Neural progenitor cell (in vitro differentiated cells): Measurements from ENCODE around the gene AASDH. TPM values are rescaled to one million over a fixed set of nuclear protein-coding genes. Genes with fewer than 3 reads are reported as not detected.
A peak's percentile ranks its signal among the peaks of the same experiment; 100 is the strongest.

ENCODE experiments used
- DNase-seq: peaks from one replicate; pipeline ENCODE4 v3.0.0-alpha.2; 2016; ENCODE audit warnings: low spot score
- H2AFZ ChIP-seq: fragments of 200-600 bp; sonication (generic); replicated peaks from 2 replicates; pipeline ENCODE4 v1.6.1; 2016; ENCODE audit warnings: antibody characterized with exemption
- H3F3A ChIP-seq: fragments of 200-600 bp; sonication (generic); 2 replicates; pipeline ENCODE4 v1.6.1; 2016; ENCODE audit warnings: antibody characterized with exemption, low read depth
- H3K27ac ChIP-seq: fragments of 200-600 bp; sonication (generic); 2 replicates; pipeline ENCODE4 v1.5.1; 2016; ENCODE audit warnings: mild to moderate bottlenecking
- H3K27me3 ChIP-seq: fragments of 200-600 bp; sonication (generic); 2 replicates; pipeline ENCODE4 v1.6.1; 2016; ENCODE audit warnings: mild to moderate bottlenecking, moderate library complexity
- H3K36me3 ChIP-seq: fragments of 200-600 bp; sonication (generic); 2 replicates; pipeline ENCODE4 v1.5.1; 2016
- H3K4me1 ChIP-seq: fragments of 200-600 bp; sonication (generic); 2 replicates; pipeline ENCODE4 v1.6.1; 2016; ENCODE audit warnings: mixed run types
- H3K4me2 ChIP-seq: fragments of 200-600 bp; sonication (generic); 2 replicates; pipeline ENCODE4 v1.6.1; 2016
- H3K4me3 ChIP-seq: fragments of 200-600 bp; sonication (generic); 2 replicates; pipeline ENCODE4 v1.5.1; 2016
- H3K79me2 ChIP-seq: fragments of 200-600 bp; sonication (generic); 2 replicates; pipeline ENCODE4 v1.6.1; 2016; ENCODE audit warnings: low read depth
- H3K9ac ChIP-seq: fragments of 200-600 bp; sonication (generic); 2 replicates; pipeline ENCODE4 v1.6.1; 2016
- H3K9me3 ChIP-seq: fragments of 200-600 bp; sonication (generic); 2 replicates; pipeline ENCODE4 v1.5.1; 2016; ENCODE audit warnings: low read depth
- H4K20me1 ChIP-seq: fragments of 200-600 bp; sonication (generic); 2 replicates; pipeline ENCODE4 v1.6.1; 2016; ENCODE audit warnings: low read depth
- H3K27ac Mint-ChIP-seq: 3 replicates; pipeline ENCODE4 v1.8.0; 2021; ENCODE audit warnings: mixed read lengths
- H3K27me3 Mint-ChIP-seq: 2 replicates; pipeline ENCODE4 v1.8.0; 2022; ENCODE audit warnings: low read depth, mild to moderate bottlenecking, inconsistent platforms, moderate library complexity, mixed read lengths; ENCODE audit not compliant: insufficient read depth
- H3K36me3 Mint-ChIP-seq: 3 replicates; pipeline ENCODE4 v1.8.0; 2021; ENCODE audit warnings: mixed read lengths
- H3K4me1 Mint-ChIP-seq: 3 replicates; pipeline ENCODE4 v1.8.0; 2021; ENCODE audit warnings: mixed read lengths
- H3K4me3 Mint-ChIP-seq: 3 replicates; pipeline ENCODE4 v1.8.0; 2021; ENCODE audit warnings: mild to moderate bottlenecking, moderate library complexity, mixed read lengths
- H3K9me3 Mint-ChIP-seq: 3 replicates; pipeline ENCODE4 v1.8.0; 2020; ENCODE audit warnings: mixed read lengths
- EZH2 ChIP-seq: fragments of 200-600 bp; sonication (generic); IDR thresholded peaks from 2 replicates; pipeline ENCODE4 v1.6.1; 2017; ENCODE audit warnings: antibody characterized with exemption, mild to moderate bottlenecking, moderate library complexity
- EZH2phosphoT487 ChIP-seq: fragments of 200-600 bp; sonication (generic); IDR thresholded peaks from 2 replicates; pipeline ENCODE4 v1.6.1; 2017; ENCODE audit warnings: antibody characterized with exemption
- total RNA-seq: library from RNA; depleted of rRNA; stranded (reverse); fragments of >200 nt; gene quantifications from 2 replicates; pipeline ENCODE4 v1.2.3, GENCODE V29; 2015; ENCODE audit warnings: low replicate concordance
- TF ChIP-seq, protein P1 (sequence below): fragments of 200-600 bp; sonication (generic); IDR thresholded peaks from 2 replicates; pipeline ENCODE4 v1.5.1; 2017; ENCODE audit warnings: antibody characterized with exemption, mild to moderate bottlenecking

Gene AASDH
- total RNA-seq, 1 donor from 2014 or later = 33.1 TPM

DNA sequence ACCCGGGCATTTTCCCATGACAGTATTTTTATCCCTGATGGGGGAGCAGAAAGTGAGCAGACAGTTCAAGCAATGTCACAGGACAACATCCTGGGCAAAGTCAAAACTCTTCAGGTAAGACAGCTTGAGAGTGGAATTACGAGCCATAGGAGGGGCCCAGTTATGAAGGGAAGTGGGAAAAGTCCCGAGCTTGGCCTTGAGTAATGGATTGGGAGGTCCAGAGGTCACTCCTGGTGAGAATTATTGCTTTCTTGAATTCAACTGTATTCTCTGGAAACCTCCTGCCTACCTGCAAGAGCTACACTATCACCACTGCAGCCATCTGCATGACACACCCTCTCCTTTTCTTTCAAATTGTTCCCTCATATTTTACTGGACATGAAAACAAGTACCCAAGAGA is 89.1 kb downstream of the AASDH start:
- TF ChIP-seq EZH2phosphoT487 (no peak), EZH2 (no peak)
- TF ChIP-seq, protein P1, sequence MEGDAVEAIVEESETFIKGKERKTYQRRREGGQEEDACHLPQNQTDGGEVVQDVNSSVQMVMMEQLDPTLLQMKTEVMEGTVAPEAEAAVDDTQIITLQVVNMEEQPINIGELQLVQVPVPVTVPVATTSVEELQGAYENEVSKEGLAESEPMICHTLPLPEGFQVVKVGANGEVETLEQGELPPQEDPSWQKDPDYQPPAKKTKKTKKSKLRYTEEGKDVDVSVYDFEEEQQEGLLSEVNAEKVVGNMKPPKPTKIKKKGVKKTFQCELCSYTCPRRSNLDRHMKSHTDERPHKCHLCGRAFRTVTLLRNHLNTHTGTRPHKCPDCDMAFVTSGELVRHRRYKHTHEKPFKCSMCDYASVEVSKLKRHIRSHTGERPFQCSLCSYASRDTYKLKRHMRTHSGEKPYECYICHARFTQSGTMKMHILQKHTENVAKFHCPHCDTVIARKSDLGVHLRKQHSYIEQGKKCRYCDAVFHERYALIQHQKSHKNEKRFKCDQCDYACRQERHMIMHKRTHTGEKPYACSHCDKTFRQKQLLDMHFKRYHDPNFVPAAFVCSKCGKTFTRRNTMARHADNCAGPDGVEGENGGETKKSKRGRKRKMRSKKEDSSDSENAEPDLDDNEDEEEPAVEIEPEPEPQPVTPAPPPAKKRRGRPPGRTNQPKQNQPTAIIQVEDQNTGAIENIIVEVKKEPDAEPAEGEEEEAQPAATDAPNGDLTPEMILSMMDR = no peak
- peak overlapping the region; percentile 71 for H3K27ac ChIP-seq
- Mint-ChIP-seq H3K4me1 (peaks cover 36% of the 10 kb centered on the region), H3K4me3 (no peak overlapping the region), H3K27me3 (peaks cover 4% of the 10 kb centered on the region), H3K27ac (no peak overlapping the region), H3K9me3 (peaks cover 6% of the 10 kb centered on the region), H3K36me3 (peaks cover 8% of the 10 kb centered on the region)
- no peaks in the 10 kb centered on the region for H3K27me3 ChIP-seq
- H3K4me2 ChIP-seq = peak overlapping the region; percentile 64
- no peak overlapping the region for H3K4me3 ChIP-seq
- H3K79me2 ChIP-seq = no peaks in the 10 kb centered on the region
- DNase-seq = no peak
- H2AFZ ChIP-seq = no peak overlapping the region
- H3F3A ChIP-seq = peaks cover 23% of the 10 kb centered on the region
- no peaks in the 10 kb centered on the region for H3K36me3 ChIP-seq
- H3K4me1 ChIP-seq = peaks cover 25% of the 10 kb centered on the region
- H3K9me3 ChIP-seq = no peaks in the 10 kb centered on the region
- peaks cover 21% of the 10 kb centered on the region for H4K20me1 ChIP-seq
- H3K9ac ChIP-seq = no peak overlapping the region

DNA sequence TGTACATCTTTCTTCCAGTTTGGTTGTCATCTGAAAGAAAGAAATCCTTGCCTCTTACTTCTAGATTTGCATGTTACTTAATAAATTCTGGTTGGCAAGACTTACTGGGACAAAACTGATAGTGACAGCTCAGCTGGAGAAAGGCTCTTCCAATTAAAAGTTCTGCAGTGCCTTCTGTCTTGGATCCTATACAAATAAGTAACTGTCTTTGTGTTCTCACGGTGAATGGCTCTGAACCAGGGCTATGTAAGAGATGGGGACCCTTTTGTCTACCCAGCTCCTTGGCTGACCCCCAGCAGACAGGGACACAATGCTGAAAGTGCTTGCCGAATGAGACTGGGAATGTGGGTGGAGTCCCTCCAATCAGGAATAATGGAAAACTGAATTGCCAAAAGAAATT is 89.5 kb downstream of the AASDH start:
- Histone ChIP-seq H3K27ac (peak overlapping the region; percentile 71), H3K4me3 (peak overlapping the region; percentile 2), H3K36me3 (no peaks in the 10 kb centered on the region), H2AFZ (no peak overlapping the region), H3K27me3 (no peaks in the 10 kb centered on the region), H3F3A (peaks cover 23% of the 10 kb centered on the region), H3K79me2 (no peaks in the 10 kb centered on the region), H3K4me2 (peak overlapping the region; percentile 64), H4K20me1 (peaks cover 21% of the 10 kb centered on the region), H3K9me3 (peaks cover 4% of the 10 kb centered on the region), H3K9ac (no peak overlapping the region), H3K4me1 (peaks cover 25% of the 10 kb centered on the region)
- Mint-ChIP-seq H3K4me3 (no peak overlapping the region), H3K9me3 (peaks cover 10% of the 10 kb centered on the region), H3K36me3 (peaks cover 11% of the 10 kb centered on the region), H3K4me1 (peaks cover 36% of the 10 kb centered on the region), H3K27me3 (peaks cover 4% of the 10 kb centered on the region), H3K27ac (no peak overlapping the region)
- DNase-seq = peak; percentile 88
- TF ChIP-seq, protein P1 = no peak
- no peak for TF ChIP-seq EZH2phosphoT487

DNA sequence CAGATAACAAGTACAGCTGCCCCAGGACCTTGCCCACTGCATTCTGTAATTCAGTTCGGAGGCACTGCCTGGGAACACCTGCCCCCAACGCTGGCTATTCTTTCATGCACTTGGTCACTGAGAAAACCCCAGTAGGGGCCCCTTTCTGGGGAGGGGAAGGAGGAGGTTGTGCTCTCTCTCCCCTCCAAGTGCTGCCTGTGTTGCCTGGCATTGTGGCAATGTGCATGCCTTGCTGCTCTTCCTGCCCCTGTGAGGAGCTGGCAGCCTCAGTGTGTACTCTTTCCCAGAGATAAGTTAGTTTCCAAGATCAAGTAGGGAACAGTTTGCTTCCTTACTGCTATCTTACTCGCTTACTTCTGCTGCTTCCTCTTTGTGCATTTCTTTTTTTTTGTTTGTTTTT is 90.8 kb downstream of the AASDH start:
- peaks cover 16% of the 10 kb centered on the region for H3K36me3 Mint-ChIP-seq
- no peak overlapping the region for H3K4me3 Mint-ChIP-seq

More for the DNA sequence above, 90.8 kb downstream of the AASDH start:
- Histone ChIP-seq H3K4me1 (peaks cover 25% of the 10 kb centered on the region), H3K4me3 (no peak overlapping the region), H3K27ac (peak overlapping the region; percentile 7), H3K79me2 (no peaks in the 10 kb centered on the region), H3K27me3 (no peaks in the 10 kb centered on the region), H3K9me3 (peaks cover 5% of the 10 kb centered on the region), H4K20me1 (peaks cover 16% of the 10 kb centered on the region), H3F3A (peaks cover 23% of the 10 kb centered on the region), H3K4me2 (peak overlapping the region; percentile 35), H3K36me3 (no peaks in the 10 kb centered on the region), H3K9ac (no peak overlapping the region), H2AFZ (no peak overlapping the region)
- DNase-seq = no peak
- Mint-ChIP-seq H3K27me3 (peaks cover 5% of the 10 kb centered on the region), H3K27ac (no peak overlapping the region), H3K9me3 (peaks cover 13% of the 10 kb centered on the region), H3K4me1 (peaks cover 28% of the 10 kb centered on the region)
- TF ChIP-seq, protein P1 = no peak
- TF ChIP-seq EZH2phosphoT487 (no peak), EZH2 (no peak)
